HFF-Myc (cell line): ENCODE measurements around the gene C2CD4B.

Experiments
- DNase-seq: peaks from one replicate; pipeline ENCODE4 v3.0.0-alpha.2; 2011; ENCODE audit warnings: low read depth; ENCODE audit errors: extremely low read depth
- H3K4me3 ChIP-seq: replicated peaks from 2 replicates; pipeline ENCODE4 v1.5.1; 2011; ENCODE audit warnings: low read depth, mild to moderate bottlenecking, control low read depth, low read length
- TF ChIP-seq, protein P1 (sequence below): IDR thresholded peaks from 2 replicates; pipeline ENCODE4 v1.5.1; 2012; ENCODE audit warnings: mild to moderate bottlenecking, low read depth, low read length, control low read depth; ENCODE audit errors: missing control alignments

C2CD4B gene

DNA sequence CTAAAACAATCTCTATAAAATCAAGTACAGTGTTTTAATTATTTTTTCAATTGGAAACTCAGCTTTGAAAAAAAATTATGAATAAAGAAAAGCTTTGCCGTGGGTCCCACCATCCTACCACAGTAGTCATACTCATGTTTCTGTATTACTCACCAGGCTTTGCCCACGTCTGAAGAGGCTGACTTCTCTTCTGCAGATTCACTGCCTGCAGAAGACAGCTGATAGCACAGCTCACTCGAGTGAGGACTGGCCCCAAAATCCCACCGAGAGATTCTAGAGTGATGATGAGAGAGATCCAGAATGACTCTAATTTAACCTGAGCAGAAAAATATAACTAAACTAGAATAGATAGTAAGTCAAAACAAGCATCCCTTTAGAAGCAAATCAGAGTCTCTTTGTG is 11.9 kb downstream of the C2CD4B start:
- DNase-seq = no peak

GRCh38 chr15:62150445-62150844 is 14.6 kb downstream of the C2CD4B start:
- no peak for DNase-seq
- TF ChIP-seq, protein P1, sequence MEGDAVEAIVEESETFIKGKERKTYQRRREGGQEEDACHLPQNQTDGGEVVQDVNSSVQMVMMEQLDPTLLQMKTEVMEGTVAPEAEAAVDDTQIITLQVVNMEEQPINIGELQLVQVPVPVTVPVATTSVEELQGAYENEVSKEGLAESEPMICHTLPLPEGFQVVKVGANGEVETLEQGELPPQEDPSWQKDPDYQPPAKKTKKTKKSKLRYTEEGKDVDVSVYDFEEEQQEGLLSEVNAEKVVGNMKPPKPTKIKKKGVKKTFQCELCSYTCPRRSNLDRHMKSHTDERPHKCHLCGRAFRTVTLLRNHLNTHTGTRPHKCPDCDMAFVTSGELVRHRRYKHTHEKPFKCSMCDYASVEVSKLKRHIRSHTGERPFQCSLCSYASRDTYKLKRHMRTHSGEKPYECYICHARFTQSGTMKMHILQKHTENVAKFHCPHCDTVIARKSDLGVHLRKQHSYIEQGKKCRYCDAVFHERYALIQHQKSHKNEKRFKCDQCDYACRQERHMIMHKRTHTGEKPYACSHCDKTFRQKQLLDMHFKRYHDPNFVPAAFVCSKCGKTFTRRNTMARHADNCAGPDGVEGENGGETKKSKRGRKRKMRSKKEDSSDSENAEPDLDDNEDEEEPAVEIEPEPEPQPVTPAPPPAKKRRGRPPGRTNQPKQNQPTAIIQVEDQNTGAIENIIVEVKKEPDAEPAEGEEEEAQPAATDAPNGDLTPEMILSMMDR = no peak
- H3K4me3 ChIP-seq = no peak overlapping the region

More for the DNA sequence above, 11.9 kb downstream of the C2CD4B start:
- TF ChIP-seq, protein P1 = no peak
- H3K4me3 ChIP-seq = no peak overlapping the region

DNA sequence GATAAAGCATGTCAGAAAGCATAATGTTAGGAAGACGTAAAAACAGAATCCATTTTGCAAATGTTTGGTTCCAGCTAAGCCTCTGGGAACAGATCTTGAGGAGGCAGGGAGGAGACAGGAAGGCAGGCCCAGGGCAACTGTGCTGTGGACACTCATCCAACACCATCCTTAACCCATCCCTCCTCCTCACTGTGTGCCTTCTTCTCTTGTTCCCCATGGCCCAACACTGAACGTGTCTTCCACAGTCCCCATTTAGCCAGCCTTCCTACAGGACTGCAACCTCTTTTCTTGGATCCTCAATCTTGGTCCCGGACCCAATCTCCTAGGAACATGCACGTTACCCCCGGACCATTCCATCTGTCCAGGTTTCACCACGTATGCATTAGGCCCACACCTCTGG is 15.4 kb downstream of the C2CD4B start:
- H3K4me3 ChIP-seq = no peak overlapping the region
- no peak for DNase-seq
- TF ChIP-seq, protein P1 = no peak

DNA sequence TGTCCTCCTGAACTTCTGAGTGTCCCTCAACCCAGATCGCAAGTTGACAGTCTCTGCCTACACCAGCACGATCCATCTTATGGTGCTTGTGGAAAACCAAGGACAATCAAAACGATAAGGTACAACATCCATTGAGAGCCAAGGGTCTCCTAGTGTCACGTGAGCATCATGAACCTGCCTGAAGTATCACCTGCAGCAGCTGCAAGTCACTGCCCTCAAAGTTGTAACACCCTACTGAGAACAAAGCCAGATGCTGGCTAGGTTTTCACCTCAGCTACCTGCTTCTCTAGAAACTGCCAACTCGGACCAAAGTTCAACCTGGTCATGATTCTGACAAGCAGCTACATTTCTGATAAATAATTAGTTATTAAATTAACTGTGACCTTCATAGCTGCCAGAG is 17.5 kb downstream of the C2CD4B start:
- TF ChIP-seq, protein P1 = no peak
- no peak for DNase-seq
- H3K4me3 ChIP-seq = no peak overlapping the region

DNA sequence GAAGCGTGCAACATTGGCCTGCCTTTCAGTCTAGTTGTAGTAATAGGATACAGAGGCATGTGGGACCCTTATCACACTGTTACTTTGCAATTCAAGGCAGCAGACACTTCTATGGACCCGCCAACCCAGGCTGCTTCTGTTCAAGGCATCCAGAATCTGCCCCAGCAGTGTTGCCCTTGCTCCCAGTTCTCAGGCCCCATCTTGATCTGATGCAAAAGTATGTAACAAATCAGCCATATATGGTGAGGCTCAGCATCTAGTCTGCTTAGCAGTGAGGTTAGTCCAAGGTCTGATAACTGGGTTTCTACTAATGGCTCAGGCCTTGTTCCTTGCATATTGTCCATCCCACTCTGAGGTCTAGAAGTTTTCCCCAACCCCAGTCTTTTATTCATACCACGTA is 17.9 kb downstream of the C2CD4B start:
- no peak overlapping the region for H3K4me3 ChIP-seq
- no peak for DNase-seq
- TF ChIP-seq, protein P1 = no peak

DNA sequence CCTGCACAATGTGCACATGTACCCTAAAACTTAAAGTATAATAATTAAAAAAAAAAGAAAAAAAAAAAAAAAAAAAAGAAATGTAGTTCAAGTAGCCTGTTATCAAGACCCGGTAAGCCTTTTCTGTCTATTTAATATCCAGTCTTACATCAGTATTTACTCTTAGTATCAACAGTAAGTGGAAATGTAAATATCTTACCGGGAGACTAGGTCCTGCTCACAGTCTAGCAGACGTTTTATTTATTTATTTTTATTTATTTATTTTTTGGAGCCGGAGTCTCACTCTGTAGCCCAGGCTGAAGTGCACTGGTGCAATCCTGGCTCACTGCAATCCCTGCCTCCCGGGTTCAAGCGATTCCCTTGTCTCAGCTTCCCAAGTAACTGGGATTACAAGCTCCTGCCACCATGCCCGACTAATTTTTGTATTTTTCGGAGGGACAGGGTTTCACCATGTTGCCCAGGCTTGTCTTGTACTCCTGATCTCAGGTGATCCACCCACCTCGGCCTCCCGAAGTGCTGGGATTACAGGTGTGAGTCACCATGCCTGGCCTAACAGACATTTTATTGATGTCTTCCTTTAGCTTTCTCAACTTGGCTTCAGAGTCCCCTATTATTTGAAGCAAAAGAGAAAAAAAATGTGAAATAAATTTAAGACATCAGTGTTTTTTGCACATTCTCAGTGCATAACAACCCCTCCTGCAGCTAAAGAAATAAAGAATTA is 19.9 kb downstream of the C2CD4B start:
- TF ChIP-seq, protein P1 = no peak
- no peak for DNase-seq
- no peak overlapping the region for H3K4me3 ChIP-seq

- H3K4me3 ChIP-seq = no peak overlapping the region
- TF ChIP-seq, protein P1 = no peak
- DNase-seq = no peak
These were observed 22.3 kb downstream of the C2CD4B start for GRCh38 chr15:62142736-62143135.
